Osteoblast (primary cell): ENCODE measurements around the gene LRRFIP2. TPM values are rescaled to one million over a fixed set of nuclear protein-coding genes. Genes with fewer than 3 reads are reported as not detected.

ENCODE experiments used
- DNase-seq: peaks from one replicate; pipeline ENCODE4 v3.0.0; 2011; ENCODE audit warnings: low spot score, mixed read lengths; ENCODE audit not compliant: insufficient read length; ENCODE audit errors: missing footprints
- H2AFZ ChIP-seq: 2 replicates; pipeline ENCODE4 v1.6.0; 2011; ENCODE audit warnings: mild to moderate bottlenecking, low read length
- H3K27ac ChIP-seq: 2 replicates; pipeline ENCODE4 v1.5.1; 2011; ENCODE audit warnings: mild to moderate bottlenecking, low read depth, low read length, moderate library complexity
- H3K27me3 ChIP-seq: 2 replicates; pipeline ENCODE4 v1.6.0; 2012; ENCODE audit warnings: mild to moderate bottlenecking, control low read depth, inconsistent platforms, low read length, moderate library complexity; ENCODE audit not compliant: insufficient read depth
- H3K36me3 ChIP-seq: 2 replicates; pipeline ENCODE4 v1.5.1; 2011; ENCODE audit warnings: mild to moderate bottlenecking, low read length, control low read depth, moderate library complexity; ENCODE audit not compliant: insufficient read depth
- H3K4me1 ChIP-seq: 2 replicates; pipeline ENCODE4 v1.5.1; 2011; ENCODE audit warnings: mild to moderate bottlenecking, low read length, control low read depth, moderate library complexity; ENCODE audit not compliant: insufficient read depth
- H3K4me2 ChIP-seq: 2 replicates; pipeline ENCODE4 v1.6.0; 2011; ENCODE audit warnings: mild to moderate bottlenecking, low read length; ENCODE audit not compliant: insufficient read depth
- H3K4me3 ChIP-seq: fragments of 200-600 bp; sonication (generic); 3 replicates; pipeline ENCODE4 v1.5.1; 2012; ENCODE audit warnings: mild to moderate bottlenecking, low read length, inconsistent platforms; ENCODE audit not compliant: insufficient read depth
- H3K79me2 ChIP-seq: 2 replicates; pipeline ENCODE4 v1.6.0; 2012; ENCODE audit warnings: mild to moderate bottlenecking, low read length, control low read depth, inconsistent platforms; ENCODE audit not compliant: insufficient read depth
- H3K9me3 ChIP-seq: 2 replicates; pipeline ENCODE4 v1.5.1; 2011; ENCODE audit warnings: low read depth, low read length, control low read depth
- H4K20me1 ChIP-seq: 2 replicates; pipeline ENCODE4 v1.6.0; 2012; ENCODE audit warnings: mild to moderate bottlenecking, low read length, control low read depth; ENCODE audit not compliant: insufficient read depth
- total RNA-seq: library from RNA; depleted of rRNA; stranded (reverse); fragments of >200 nt; gene quantifications from 2 replicates; pipeline ENCODE4 v1.2.3, GENCODE V29; 2012
- TF ChIP-seq, protein P1 (sequence below): IDR thresholded peaks from 2 replicates; pipeline ENCODE4 v1.5.1; 2011; ENCODE audit warnings: mild to moderate bottlenecking, low read depth, low read length, moderate library complexity; ENCODE audit errors: extremely low read depth

Gene LRRFIP2
- total RNA-seq, 1 donor: 71.3 TPM

DNA sequence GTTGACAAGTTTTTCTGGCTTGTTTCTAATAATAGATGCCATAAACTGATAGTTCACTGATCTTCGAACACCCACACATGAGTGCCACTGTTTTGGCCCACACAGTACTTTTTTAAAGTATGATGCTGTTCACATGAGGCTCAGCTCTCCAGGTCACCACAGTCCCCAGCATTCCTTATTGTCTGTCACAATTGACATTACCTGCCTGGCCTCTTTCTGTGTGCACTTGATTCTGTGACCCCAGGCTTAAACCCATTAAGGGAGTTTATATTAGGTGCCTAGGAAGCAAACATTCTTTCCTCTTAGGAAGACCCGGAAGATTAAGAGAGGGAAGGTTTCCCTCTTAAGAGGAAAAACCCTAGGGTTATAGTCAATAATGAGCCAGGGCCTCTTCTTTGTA is 24.2 kb upstream of the LRRFIP2 start:
- H3K79me2 ChIP-seq: no peaks in the 10 kb centered on the region
- H3K36me3 ChIP-seq: no peaks in the 10 kb centered on the region
- no peak overlapping the region for H3K4me3 ChIP-seq
- peak overlapping the region; percentile 0 for H3K4me2 ChIP-seq
- H3K9me3 ChIP-seq: no peaks in the 10 kb centered on the region
- no peaks in the 10 kb centered on the region for H3K27me3 ChIP-seq
- H2AFZ ChIP-seq: no peak overlapping the region
- TF ChIP-seq, protein P1, sequence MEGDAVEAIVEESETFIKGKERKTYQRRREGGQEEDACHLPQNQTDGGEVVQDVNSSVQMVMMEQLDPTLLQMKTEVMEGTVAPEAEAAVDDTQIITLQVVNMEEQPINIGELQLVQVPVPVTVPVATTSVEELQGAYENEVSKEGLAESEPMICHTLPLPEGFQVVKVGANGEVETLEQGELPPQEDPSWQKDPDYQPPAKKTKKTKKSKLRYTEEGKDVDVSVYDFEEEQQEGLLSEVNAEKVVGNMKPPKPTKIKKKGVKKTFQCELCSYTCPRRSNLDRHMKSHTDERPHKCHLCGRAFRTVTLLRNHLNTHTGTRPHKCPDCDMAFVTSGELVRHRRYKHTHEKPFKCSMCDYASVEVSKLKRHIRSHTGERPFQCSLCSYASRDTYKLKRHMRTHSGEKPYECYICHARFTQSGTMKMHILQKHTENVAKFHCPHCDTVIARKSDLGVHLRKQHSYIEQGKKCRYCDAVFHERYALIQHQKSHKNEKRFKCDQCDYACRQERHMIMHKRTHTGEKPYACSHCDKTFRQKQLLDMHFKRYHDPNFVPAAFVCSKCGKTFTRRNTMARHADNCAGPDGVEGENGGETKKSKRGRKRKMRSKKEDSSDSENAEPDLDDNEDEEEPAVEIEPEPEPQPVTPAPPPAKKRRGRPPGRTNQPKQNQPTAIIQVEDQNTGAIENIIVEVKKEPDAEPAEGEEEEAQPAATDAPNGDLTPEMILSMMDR: no peak
- peaks cover 26% of the 10 kb centered on the region for H3K4me1 ChIP-seq
- no peak for DNase-seq
- H4K20me1 ChIP-seq: no peaks in the 10 kb centered on the region
- H3K27ac ChIP-seq: peak overlapping the region; percentile 69

DNA sequence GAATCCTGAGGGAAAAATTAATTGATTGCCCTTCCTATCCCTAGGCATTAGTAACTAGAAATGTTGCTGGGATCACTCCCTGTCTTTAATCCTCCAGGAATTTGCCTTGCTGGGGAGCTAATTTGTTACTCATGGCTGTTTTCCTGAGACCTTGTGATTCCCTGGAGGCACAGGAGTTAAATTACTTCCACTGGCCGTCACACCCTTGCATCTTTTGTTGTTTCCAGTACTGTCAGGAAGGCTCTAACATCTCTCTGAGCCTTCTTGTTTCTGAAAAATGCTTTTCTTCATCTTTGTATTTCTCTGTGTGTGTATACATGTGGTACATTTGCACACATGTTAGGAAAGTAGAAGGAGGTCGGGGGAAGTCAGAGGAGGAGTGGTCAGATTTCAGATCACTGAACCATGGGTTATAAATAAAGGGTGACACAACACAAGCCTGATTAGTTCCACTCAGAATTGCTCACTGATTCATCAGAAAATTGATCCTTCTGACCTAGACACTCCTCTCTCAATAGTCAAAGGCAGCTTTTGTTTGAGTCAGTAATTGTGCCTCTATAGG is 23.5 kb upstream of the LRRFIP2 start:
- Histone ChIP-seq H3K4me1 (peaks cover 26% of the 10 kb centered on the region), H3K27me3 (no peaks in the 10 kb centered on the region), H2AFZ (no peak overlapping the region), H3K27ac (peak overlapping the region; percentile 69), H3K36me3 (no peaks in the 10 kb centered on the region), H3K9me3 (no peaks in the 10 kb centered on the region), H3K4me3 (no peak overlapping the region), H3K79me2 (no peaks in the 10 kb centered on the region), H3K4me2 (peak overlapping the region; percentile 0), H4K20me1 (no peaks in the 10 kb centered on the region)
- TF ChIP-seq, protein P1: no peak
- DNase-seq: peak; percentile 61

DNA sequence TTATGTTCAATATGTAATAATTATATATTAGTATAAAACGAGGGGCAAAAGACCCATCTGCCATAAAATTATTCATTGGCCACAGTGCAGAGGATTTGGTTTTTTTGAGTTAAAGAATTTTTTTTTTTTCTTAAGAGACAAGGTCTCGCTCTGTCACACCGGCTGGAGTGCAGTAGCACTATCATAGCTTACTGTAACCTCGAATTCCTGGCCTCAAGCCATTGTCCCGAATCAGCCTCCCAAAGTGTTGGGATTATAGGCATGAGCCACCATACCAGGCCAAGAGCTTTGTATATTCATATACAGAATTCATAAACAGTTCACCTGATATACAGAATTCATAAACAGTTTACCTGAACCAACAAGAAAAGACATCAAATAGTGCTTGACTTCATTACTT is 20.2 kb upstream of the LRRFIP2 start:
- peaks cover 26% of the 10 kb centered on the region for H3K4me1 ChIP-seq
- H2AFZ ChIP-seq: no peak overlapping the region
- TF ChIP-seq, protein P1: no peak
- H3K9me3 ChIP-seq: no peaks in the 10 kb centered on the region
- no peak overlapping the region for H3K4me2 ChIP-seq
- no peaks in the 10 kb centered on the region for H3K36me3 ChIP-seq
- no peaks in the 10 kb centered on the region for H4K20me1 ChIP-seq
- no peak overlapping the region for H3K27ac ChIP-seq
- no peak overlapping the region for H3K4me3 ChIP-seq
- no peaks in the 10 kb centered on the region for H3K79me2 ChIP-seq
- DNase-seq: no peak
- no peaks in the 10 kb centered on the region for H3K27me3 ChIP-seq

DNA sequence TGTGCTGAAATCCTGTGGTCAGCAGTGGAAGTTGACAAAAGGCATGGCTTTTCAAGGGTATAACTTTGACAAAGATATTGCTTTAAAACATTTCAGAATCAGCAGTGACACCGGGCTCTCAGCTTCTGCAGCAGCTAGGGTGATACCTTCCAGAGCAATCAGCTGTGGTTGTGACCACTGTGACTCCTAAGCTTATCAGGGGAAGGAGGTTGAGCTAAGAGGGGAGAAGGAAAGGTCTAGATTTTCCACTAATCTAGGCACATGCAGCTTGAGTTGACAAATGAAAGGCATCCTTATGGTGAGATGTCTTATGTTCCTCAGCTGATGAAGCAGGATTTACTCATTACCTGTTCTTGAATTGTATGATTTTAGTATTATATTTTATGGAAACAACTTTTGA is 16.3 kb upstream of the LRRFIP2 start:
- DNase-seq: no peak
- Histone ChIP-seq H3K4me2 (no peak overlapping the region), H3K4me3 (no peak overlapping the region), H4K20me1 (no peaks in the 10 kb centered on the region), H3K4me1 (no peaks in the 10 kb centered on the region), H3K36me3 (no peaks in the 10 kb centered on the region), H2AFZ (no peak overlapping the region), H3K27ac (no peak overlapping the region), H3K27me3 (no peaks in the 10 kb centered on the region), H3K79me2 (no peaks in the 10 kb centered on the region), H3K9me3 (no peaks in the 10 kb centered on the region)
- TF ChIP-seq, protein P1: no peak
